Large intestine (tissue), 3 donors: ENCODE measurements around the gene NELFCD. TPM values are rescaled to one million over a fixed set of nuclear protein-coding genes. Genes with fewer than 3 reads are reported as not detected.
"Not testable (repeated sequence)": the region's sequence is repeated elsewhere in the genome, so short reads cannot be mapped to it uniquely, and the experiment has no call there.

Experiments used
- DNase-seq, 2 donors: peaks; one replicate each; pipeline versions ENCODE4 v3.0.0 to v3.0.0-alpha.2; 2013
- H3K27ac ChIP-seq: one replicate; pipeline ENCODE4 v1.5.1; 2013; ENCODE audit warnings: low read length
- H3K27me3 ChIP-seq: 2 replicates; pipeline ENCODE4 v1.6.1; 2013; ENCODE audit warnings: low read length; ENCODE audit not compliant: control insufficient read depth, insufficient read depth
- H3K36me3 ChIP-seq: 2 replicates; pipeline ENCODE4 v1.6.1; 2013; ENCODE audit warnings: low read length; ENCODE audit not compliant: control insufficient read depth, insufficient read depth
- H3K4me1 ChIP-seq: one replicate; pipeline ENCODE4 v1.6.1; 2013; ENCODE audit warnings: low read length; ENCODE audit not compliant: control insufficient read depth, insufficient read depth
- H3K4me3 ChIP-seq: one replicate; pipeline ENCODE4 v1.5.1; 2013; ENCODE audit warnings: low read length
- H3K9me3 ChIP-seq: one replicate; pipeline ENCODE4 v1.6.1; 2013; ENCODE audit warnings: mild to moderate bottlenecking, low read depth, low read length, moderate library complexity; ENCODE audit not compliant: control insufficient read depth
- WGBS: methylation state at CpG from one replicate; pipeline ENCODE4 v1.1.5; 2013; ENCODE audit warnings: low lambda C conversion rate; ENCODE audit not compliant: insufficient coverage; 5-methylcytosine and 5-hydroxymethylcytosine counted together
- polyA plus RNA-seq: library from polyadenylated mRNA; unstranded; fragments of 120-200 nt; gene quantifications from one replicate; pipeline ENCODE4 v1.2.1, GENCODE V29; 2013

The NELFCD gene
- polyA plus RNA-seq, 1 donor = 82.0 TPM

GRCh38 chr20:58947797-58948388 is 33.2 kb upstream of the NELFCD start:
- H3K9me3 ChIP-seq, H3K4me3 ChIP-seq, H3K36me3 ChIP-seq, DNase-seq, H3K27ac ChIP-seq, H3K27me3 ChIP-seq, H3K4me1 ChIP-seq: not testable (repeated sequence)
- 87% methylated on average over 3 of the region's 7 CpGs for WGBS

GRCh38 chr20:58950603-58951002 is 30.5 kb upstream of the NELFCD start:
- WGBS = no CpG with 5 or more reads among the region's 5 CpGs
- Histone ChIP-seq H3K27me3 (no peaks in the 10 kb centered on the region), H3K9me3 (no peaks in the 10 kb centered on the region), H3K4me1 (no peaks in the 10 kb centered on the region), H3K36me3 (no peaks in the 10 kb centered on the region), H3K4me3 (no peak overlapping the region), H3K27ac (no peak overlapping the region)
- no peak for DNase-seq

GRCh38 chr20:58953050-58953449 is 28.0 kb upstream of the NELFCD start:
- Histone ChIP-seq H3K4me3 (no peak overlapping the region), H3K27ac (no peak overlapping the region), H3K27me3 (no peaks in the 10 kb centered on the region), H3K4me1 (no peaks in the 10 kb centered on the region), H3K9me3 (no peaks in the 10 kb centered on the region), H3K36me3 (no peaks in the 10 kb centered on the region)
- no peak for DNase-seq

GRCh38 chr20:58956078-58956477 is 25.0 kb upstream of the NELFCD start:
- no peaks in the 10 kb centered on the region for H3K9me3 ChIP-seq
- H3K27me3 ChIP-seq = no peaks in the 10 kb centered on the region
- H3K4me3 ChIP-seq = no peak overlapping the region
- DNase-seq = no peak
- no peak overlapping the region for H3K27ac ChIP-seq
- no peaks in the 10 kb centered on the region for H3K36me3 ChIP-seq
- no CpG with 5 or more reads among the region's 8 CpGs for whole genome bisulfite sequencing
- no peaks in the 10 kb centered on the region for H3K4me1 ChIP-seq

- no CpG with 5 or more reads among the region's 6 CpGs for WGBS
Measured at GRCh38 chr20:58959652-58960051, 21.4 kb upstream of the NELFCD start.

GRCh38 chr20:58963060-58963584 is 17.9 kb upstream of the NELFCD start:
- no peak overlapping the region for H3K27ac ChIP-seq
- no peaks in the 10 kb centered on the region for H3K4me1 ChIP-seq
- no peaks in the 10 kb centered on the region for H3K36me3 ChIP-seq
- no peaks in the 10 kb centered on the region for H3K27me3 ChIP-seq
- WGBS = no CpG with 5 or more reads among the region's 8 CpGs
- H3K4me3 ChIP-seq = no peak overlapping the region
- peaks cover 2% of the 10 kb centered on the region for H3K9me3 ChIP-seq
- DNase-seq = no peak

More at GRCh38 chr20:58959652-58960051, 21.4 kb upstream of the NELFCD start:
- peaks cover 2% of the 10 kb centered on the region for H3K9me3 ChIP-seq
- DNase-seq = no peak
- H3K27me3 ChIP-seq = no peaks in the 10 kb centered on the region
- H3K36me3 ChIP-seq = no peaks in the 10 kb centered on the region
- no peak overlapping the region for H3K4me3 ChIP-seq
- no peaks in the 10 kb centered on the region for H3K4me1 ChIP-seq
- no peak overlapping the region for H3K27ac ChIP-seq

GRCh38 chr20:58963922-58964321 is 17.1 kb upstream of the NELFCD start:
- H3K4me3 ChIP-seq, H3K4me1 ChIP-seq, H3K36me3 ChIP-seq, H3K27me3 ChIP-seq, DNase-seq, H3K27ac ChIP-seq, H3K9me3 ChIP-seq: not testable (repeated sequence)
- WGBS = no CpG with 5 or more reads among the region's 5 CpGs

GRCh38 chr20:58965270-58966064 is 15.6 kb upstream of the NELFCD start:
- Histone ChIP-seq H3K4me1 (no peaks in the 10 kb centered on the region), H3K36me3 (no peaks in the 10 kb centered on the region), H3K9me3 (peaks cover 2% of the 10 kb centered on the region), H3K27ac (no peak overlapping the region), H3K27me3 (no peaks in the 10 kb centered on the region), H3K4me3 (no peak overlapping the region)
- WGBS = 100% methylated on average over 1 of the region's 14 CpGs
- DNase-seq = no peak

- H3K4me1 ChIP-seq = no peaks in the 10 kb centered on the region
- H3K4me3 ChIP-seq = no peak overlapping the region
- H3K9me3 ChIP-seq = peaks cover 2% of the 10 kb centered on the region
- no peak overlapping the region for H3K27ac ChIP-seq
- H3K27me3 ChIP-seq = no peaks in the 10 kb centered on the region
- no CpG with 5 or more reads among the region's 10 CpGs for WGBS
- H3K36me3 ChIP-seq = no peaks in the 10 kb centered on the region
- DNase-seq = no peak
Measured at GRCh38 chr20:58967652-58968429, 13.2 kb upstream of the NELFCD start.

GRCh38 chr20:58969439-58969838 is 11.6 kb upstream of the NELFCD start:
- DNase-seq = no peak
- 79% methylated on average over 2 of the region's 2 CpGs for WGBS
- Histone ChIP-seq H3K9me3 (no peaks in the 10 kb centered on the region), H3K4me1 (no peaks in the 10 kb centered on the region), H3K36me3 (no peaks in the 10 kb centered on the region), H3K27me3 (no peaks in the 10 kb centered on the region), H3K27ac (no peak overlapping the region), H3K4me3 (no peak overlapping the region)
